Dedifferentiated amniotic fluid mesenchymal stem cell (primary cell): ENCODE measurements around the gene NABP2.

Experiments used
- DNase-seq: peaks from one replicate; pipeline ENCODE4 v3.0.0-alpha.2; 2016; ENCODE audit errors: extremely low spot score

Gene NABP2

DNA sequence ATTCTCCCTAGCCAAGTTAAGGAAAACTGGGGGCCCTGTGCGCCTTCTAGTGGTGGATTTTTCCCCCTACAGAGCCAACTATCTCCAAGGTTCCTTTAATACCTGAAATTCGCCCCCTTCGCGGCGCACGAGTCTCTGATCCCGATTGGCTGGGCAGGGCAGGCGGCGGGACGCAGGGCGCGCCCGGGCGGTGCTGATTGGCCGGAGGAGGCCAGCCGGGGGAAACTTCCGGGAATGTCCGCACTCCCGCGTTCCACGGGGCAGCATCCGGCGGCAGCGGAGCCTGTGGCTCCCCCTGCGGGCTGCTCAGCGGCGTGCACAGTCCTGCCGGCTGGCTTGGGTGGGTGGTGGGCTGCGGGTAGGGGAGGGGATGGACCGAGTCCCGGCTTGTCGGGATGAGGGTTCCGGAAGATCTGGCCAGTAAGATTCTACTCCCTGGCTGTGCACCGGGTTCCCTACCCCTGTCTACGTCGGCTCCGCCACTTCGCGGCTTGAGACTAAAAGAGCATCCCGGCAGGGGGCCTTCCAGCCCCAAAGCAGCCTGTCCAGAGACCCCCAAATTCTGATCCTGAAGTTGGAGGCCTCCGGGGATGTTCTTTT is at the start of gene NABP2:
NABP2 (plus strand) TSS at position 241 of the 600 bp plus-strand sequence. CDS start 515 bp downstream, outside the sequence.
- DNase-seq = peak; percentile 98

DNA sequence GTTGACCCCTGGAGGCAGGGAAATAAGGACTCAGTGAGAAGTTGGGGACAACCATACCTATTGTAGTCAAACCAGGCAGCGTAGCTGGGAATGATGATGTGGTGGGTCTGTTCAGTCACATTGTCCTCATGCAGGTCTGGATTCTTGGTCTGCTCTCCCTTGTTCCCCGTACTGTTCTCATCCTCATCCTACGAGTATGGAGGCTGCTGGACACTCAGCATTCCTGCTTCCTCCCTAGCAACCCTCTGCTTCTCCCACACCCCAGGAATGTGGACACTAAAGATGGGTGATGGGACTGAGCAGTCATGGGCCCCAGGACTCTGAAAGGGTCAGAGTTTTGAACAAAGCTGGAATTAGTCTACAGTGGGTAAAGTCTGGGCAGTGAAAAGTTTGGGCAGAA is 45.8 kb upstream of the NABP2 start:
- DNase-seq = no peak

DNA sequence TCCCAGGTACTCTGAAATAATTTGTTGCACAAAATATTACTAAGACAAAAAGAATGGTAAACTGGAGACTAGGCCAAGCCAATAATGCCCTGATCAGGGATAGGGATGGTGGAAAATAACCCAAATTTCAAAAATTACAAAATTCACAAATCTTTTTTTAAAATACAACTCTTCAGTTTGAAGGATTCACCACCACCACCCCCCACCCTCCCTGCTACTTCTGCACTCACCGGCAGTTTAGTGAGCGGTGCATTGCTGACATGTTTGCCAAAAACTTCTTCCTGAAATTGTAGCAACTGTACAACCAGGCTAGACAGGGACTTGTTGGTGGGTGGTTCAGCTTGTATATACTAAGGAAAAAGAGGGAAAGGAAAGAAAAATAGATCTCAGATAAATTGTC is 37.2 kb upstream of the NABP2 start:
- DNase-seq = no peak

DNA sequence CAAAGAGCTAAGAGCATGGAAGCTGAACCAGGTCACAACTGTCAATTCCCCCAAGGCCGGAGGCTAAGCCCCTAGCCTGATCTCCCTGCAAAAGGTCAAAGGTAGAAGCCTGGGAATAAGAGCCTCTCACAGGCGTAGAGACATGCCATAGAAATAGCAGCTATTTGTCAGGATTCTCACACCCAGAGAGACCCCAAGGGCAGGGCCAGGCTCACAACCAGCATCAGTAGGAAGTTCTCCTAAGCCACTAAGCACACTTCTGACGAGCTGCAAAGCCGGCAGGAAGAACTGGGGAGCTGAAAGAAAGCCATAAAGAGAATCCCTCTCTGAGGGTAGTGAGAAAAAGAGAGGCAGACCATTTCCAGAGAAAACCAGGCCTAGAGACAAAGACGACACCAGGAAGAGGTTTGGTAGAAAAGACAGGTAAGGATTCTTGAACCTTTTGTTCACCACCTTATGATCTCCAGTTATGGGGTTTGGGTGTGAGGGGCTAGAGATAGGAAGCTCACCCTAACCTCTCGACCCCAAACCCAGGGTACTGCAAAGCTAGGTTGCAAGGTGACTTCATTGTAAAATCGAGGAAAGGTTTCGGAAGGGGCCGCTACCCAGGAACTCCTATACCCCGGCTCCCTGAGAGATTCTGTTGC is 35.9 kb upstream of the NABP2 start:
- no peak for DNase-seq

DNA sequence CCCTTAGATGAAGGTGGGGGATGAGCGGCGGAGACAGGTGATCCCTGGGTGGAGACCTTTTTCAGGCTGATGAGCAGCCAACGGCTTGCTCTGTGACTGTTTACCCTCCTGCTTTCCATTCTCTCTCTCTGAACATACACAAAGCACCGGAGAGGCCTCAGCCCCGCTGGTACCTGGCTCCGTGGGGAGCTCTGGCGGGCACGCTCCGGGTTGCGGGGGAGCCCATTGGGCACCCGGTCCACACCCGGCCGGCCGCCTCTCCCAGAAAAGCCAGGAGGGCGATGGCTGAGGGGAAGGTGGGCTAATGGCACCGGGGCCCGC is 35.4 kb upstream of the NABP2 start:
- DNase-seq = no peak

DNA sequence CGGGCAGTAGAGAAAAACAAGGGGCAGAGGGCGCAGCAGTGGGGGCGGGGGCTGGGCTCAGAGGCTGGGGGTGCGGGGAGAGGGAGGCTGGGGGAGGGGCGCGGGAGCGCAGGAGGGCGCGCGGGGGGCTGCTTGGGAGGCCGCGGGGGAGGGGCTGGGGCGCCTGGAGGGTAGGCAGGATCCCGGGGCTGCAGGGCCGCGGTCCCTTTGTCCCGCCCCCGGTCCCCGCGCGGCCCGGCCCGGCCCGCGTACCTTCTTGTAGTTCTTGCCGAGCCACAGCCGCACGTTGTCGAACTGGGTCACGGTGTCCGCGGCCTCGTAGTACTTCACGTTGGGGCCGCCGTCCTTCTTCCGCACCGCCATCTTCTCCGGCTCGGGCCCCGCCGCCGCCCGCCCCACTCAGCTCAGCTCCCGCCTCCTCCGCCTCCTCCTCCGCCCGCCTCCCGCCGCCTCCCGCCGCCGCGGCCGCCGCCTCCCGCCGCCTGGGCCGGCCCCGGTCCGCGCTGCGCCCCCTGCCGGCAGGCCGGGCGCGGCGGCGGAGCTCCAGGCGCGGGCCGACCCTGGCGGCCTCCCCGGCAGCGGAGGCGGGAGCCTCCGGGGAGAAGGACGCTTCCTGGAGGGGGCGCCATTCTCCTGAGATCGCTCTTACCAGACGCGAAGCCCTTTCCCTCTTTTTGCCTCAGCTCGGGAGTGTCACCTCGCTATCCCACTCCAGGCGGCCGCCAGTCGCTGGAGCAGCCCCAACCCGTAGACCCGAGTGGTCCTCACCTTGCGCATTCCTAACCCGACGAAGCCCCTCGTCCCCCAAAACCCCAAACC is 34.8 kb upstream of the NABP2 start, which contains the start of gene SMARCC2:
SMARCC2 (minus strand) TSS at position 385 of the 819 bp plus-strand sequence; CDS start at position 363, 22 bp downstream.
- peak; percentile 85 for DNase-seq

DNA sequence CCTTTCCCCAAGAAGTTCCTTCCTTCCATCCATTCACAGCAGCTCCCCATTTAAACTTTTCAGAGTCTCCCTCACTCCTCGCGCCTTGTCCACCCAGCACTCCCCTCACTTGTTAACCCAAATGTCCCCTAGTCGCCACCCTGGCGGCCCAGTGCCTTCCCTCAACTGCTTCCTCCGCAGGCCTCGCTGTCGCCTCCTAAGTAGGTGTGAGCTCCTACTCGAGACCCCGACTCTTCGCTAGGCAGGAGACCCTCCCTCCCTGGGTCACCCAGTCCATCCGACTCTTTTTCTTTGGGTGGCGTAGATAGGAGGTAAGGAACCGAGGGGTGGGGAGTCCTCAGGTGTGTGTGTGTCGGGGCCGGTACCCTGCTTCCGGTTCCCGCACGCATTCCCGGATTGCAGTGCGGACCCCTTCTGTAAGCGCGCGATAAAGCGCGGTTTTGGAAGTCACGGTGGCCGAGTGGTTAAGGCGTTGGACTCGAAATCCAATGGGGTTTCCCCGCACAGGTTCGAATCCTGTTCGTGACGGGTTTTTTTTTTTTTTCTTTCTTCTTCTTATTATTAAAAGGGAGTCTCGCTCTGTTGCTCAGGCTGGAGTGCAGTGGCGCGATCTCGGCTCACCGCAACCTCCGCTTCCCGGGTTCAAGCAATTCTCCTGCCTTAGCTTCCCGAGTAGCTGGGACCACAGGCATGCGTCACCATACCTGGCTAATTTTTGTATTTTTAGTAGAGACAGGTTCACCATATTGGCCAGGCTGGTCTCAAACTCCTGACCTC is 34.0 kb upstream of the NABP2 start:
- peak; percentile 82 for DNase-seq

DNA sequence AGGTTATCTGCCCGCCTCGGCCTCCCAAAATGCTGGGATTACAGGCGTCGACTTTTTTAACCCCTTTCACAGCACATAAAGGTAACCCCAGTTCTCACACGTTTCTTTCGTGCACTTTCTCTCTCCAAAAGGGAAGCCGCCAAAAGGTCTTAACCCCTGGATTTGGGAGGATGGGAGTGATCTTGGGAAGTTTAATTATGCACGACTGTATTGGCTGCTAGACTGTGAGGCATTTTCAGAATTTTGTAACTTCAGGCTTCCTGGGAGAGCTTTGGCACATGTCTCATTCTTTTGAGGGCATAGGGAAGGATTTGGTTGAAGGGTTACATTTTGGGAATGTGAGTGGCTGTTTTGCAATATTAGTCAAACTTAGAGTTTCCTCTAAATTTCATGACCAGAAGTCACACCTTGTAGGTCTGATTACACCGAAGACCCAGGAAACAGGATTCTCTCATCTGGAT is 33.4 kb upstream of the NABP2 start:
- no peak for DNase-seq

DNA sequence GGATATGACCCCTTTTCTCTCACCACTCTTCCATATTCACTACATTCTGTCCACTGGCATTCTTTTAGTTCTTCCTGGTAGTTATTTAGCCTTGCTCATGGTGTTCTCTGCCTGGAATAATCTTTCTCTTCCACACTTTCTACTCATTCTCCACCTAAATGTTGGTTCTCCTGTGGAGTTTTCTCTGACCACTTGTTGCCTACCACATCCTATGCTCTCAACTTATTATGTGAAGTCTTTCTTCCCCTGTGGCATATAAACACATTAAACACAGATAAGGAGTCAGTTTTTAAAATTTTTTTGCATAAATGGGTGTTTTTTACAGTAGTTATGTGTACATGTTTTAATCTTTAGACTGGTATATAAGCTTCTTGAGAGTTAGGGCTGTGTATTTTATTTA is 31.6 kb upstream of the NABP2 start:
- no peak for DNase-seq

DNA sequence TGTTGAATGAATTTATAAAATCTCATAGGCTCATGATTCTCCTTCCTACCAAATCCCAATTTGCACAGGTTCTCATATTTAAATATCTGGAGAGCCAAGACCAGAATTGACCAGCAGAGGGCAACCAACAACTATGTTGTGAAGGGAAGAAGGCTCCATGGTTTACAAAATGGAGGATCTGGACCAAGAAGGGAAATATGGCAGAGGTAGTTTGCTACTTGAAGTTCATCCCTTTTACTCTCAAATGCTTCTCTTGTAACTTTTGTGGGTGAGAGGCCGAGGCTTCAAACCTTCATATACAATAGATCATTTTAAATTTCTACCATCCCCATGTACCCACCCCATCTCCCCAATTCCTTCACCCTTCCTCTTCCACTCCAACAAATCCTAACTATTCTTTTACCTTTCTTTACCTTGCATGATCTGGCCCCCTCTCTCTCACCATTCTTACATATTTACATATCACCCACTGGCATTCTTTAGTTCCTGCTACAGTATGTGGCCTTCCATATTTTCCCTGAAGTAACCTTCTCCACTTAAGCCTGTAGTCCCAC is 31.0 kb upstream of the NABP2 start:
- peak; percentile 93 for DNase-seq

DNA sequence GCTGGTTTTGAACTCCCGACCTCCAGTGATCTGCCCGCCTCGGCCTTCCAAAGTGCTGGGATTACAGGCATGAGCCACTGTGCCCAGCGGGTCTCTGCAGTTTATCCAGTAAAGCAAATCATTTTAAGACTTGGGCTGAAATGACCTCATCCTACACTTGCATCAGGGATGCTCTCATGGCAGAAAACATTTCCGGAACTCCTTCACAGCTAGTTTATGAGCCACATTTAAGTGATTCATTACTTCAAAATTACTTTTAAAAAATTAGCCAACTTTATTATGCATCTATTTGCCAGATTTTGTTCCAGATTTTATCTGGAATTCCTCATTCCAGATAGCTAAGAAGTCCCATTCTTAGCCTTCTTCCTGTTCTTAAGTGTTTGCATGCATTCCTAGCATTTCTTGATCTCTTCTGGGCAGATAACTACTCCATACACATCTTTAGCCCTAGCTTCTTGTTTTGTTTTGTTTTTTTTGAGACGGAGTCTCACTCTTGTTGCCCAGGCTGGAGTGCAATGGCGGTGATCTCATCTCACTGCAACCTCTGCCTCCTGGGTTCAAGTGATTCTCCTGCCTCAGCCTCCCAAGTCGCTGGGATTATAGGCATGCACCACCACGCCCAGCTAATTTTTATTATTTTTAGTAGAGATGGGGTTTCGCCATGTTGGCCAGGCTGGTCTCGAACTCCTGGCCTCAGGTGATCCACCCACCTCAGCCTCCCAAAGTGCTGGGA is 27.2 kb upstream of the NABP2 start:
- DNase-seq = peak; percentile 88

DNA sequence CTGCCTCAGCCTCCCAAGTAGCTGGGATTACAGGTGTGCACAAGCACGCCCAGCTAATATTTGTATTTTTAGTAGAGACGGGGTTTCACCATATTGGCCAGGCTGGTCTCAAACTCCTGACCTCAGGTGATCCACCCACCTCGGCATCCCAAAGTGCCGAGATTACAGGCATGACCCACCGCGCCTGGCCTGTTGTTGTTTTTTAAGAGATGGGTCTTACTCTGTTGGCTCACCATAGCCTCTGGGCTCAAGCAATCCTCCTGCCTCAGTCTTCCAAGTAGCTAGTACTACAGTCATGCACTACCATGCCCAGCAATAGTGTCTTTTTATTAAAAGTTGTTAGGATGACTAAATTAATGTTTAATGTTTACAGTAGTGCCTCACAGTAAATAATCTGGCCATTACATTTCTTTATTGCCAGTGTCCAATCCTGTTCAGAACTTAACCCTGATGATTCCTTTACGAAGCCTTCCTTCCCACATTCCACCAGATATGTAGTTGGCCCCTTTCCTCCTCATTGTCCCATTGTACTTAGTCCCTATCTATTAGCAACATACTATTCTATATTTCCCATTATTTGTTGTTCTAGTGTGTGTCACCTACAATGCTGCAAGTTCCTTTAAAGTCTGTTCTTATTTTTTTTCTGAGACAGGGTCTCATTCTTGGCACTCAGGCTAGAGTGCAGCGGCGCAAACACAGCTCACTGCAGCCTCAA is 26.1 kb upstream of the NABP2 start:
- DNase-seq = no peak

DNA sequence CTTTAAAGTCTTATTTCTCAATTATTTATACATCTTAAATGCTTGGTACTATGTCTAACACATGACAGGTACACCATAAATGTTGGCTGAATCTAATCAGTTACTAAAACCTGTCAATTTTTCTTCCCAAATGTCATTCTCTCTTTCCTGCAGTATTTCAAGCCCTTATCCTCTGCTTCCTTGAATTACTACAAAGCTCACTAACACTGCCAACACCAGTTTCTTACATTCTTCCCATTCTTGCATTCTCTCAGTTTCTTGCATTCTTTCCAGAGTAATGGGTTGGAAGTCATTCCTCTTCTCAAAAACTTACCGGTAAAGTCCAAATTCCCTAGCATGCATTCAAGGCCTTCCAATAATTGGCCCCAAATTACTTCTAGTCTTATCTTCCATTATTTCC is 25.3 kb upstream of the NABP2 start:
- no peak for DNase-seq

DNA sequence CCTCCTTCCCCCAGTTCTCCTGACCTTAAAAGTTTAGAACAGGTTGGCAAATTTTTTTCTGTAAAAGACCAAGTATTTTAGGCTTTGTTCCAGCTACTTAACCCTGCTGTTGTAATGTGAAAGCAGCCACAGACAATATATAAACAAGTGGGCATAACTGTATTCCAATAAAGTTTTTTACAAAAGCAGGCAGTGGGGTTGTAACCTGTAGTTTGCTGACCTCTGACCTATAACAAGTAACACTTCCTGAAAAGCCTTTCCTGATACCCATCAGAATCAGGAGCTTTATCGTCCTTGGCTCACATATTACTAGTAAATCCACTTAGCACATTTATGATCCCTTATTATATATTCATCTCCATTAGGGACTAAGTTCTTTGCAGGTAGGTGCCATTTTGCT is 21.8 kb upstream of the NABP2 start:
- no peak for DNase-seq

DNA sequence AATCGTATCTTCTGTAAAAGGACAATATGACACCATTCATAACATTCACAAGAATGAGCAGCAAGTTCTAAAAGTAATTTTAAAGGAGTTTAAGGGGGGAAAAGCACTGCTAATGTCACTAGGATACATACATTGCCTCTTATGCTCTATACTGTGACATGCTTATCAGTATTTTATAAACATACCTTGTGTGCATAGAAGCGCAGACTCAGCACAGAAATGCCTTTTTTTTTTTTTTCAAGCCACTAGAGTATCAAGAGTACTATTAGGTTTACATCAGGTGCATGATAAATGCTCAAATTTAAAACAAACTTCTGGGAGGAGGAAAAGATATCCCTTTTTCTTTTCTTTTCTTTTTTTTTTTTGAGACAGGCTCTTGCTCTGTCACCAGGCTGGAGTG is 21.3 kb upstream of the NABP2 start:
- DNase-seq = no peak

DNA sequence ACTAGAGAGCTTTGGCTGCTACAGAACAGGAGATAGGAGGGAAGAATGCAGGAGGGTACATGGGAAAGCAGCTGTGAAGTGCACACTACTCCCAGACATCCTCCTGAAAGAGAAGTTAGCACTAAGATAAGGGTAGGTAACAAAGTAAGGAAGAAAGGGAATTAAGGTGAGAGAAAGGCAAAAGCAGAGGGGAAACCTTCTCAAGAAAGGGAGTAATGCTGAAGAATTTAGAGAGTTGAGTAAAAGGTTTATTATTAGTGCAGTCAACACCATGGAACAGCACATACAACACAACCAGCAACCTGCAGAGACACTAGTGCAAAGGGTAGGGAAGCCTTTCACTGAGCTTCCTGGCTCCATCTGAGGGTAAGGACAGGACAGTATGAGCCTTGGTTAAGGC is 19.9 kb upstream of the NABP2 start:
- no peak for DNase-seq

DNA sequence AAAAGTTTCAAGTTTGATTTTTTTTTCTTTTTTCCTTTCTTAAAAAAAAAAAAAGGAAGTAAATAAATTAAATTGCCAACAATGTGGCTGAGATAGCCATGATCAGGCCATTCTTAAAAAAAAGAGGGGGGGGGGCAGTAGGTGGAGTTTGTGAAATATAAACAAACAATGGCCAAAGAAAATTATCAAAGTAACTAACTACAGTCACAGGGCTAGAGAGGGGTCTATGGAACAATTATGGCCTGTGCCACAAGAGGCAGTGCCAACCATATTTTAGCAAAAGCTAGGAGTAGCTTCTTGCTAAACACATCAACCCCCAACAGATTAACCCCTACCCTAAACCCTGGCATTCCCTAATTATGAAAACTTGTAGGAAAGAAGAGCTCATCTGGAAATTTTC is 18.7 kb upstream of the NABP2 start:
- no peak for DNase-seq

DNA sequence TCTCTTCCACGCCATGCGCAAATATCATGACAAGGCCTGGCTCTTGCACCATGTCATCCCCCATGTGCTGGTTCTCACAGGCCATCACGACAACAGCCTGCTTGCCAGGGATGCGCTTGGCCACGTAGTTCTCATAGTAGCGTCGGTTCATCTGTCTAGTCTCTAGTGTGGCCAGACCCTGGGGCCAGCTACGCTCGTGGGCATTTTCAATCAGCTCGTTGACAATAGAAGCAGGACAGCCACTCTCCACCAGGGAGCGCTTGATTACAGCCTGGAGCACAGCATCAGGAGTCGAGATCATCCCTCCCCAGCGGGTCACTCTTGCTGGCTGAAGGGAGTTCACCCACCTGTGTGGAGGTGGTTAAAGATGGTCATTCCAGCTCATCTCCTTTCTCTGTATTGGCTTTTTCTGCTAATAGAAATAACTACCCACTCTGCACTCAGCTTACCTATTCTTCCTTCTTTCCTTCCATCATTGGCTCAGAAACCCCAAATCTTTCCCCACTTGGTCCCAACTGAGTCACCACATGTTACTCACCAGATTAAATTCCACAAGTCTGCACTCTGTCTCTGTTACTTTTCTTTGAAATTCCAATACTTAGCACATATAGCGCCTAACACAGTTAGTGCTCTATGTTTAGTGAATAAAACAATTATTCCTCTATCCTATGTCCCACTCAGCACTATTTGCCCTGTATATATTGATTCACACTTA is 17.5 kb upstream of the NABP2 start:
- no peak for DNase-seq

DNA sequence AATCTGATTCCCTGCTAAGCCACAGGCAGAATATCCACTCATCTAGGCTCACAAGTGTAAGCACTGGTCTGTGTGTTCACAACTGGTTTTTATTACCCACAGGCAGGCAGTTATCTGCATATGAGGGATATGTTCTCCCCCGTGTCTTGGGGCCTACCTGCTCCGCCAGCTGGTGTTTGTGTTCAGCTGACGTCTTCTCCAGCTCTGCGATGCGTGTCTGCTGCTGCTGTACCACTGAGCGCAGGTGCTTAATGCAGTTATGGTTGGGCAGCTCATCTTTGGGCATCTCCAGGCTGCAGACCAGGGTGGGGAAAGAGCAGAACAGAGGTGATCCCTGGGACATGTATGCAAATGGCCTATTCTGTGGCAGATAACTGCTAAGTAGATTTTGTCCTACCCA is 16.1 kb upstream of the NABP2 start:
- DNase-seq = no peak

DNA sequence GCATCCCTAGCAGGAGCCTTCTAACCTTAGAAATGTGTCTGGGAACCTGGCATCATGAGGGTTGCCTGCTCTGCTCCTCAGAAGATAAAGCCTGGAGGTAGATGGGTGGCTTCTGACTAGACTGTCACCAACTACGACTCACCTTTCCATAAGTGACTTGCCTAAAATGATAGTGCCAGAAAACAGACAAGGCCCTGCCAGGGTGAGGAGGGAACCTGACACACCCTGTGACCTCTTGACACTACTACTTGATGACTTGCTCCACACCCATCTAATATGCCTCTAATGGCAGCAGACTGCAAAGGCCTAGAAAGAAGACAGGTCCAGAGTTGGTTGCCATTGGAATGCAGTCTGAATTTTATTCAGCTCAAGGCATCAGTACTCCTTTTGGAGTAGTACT is 11.8 kb upstream of the NABP2 start:
- DNase-seq = no peak
